HepG2 (cell line): ENCODE results near the gene FAM174C. TPM values are rescaled to one million over a fixed set of nuclear protein-coding genes. Genes with fewer than 3 reads are reported as not detected.

Experiments
- CREM ChIP-seq, 2 experiments: sonication (generic) in 1 of 2; formaldehyde crosslinking in 1 of 2; IDR thresholded peaks; 2 replicates each; pipeline versions ENCODE4 v1.4.0 to v1.6.1; 2016 to 2020; ENCODE audit warnings: antibody characterized with exemption in 1 of 2, mild to moderate bottlenecking in 1 of 2, missing genetic modification reagents in 1 of 2
- CTCF ChIP-seq: sonication (generic); formaldehyde crosslinking; IDR thresholded peaks from 2 replicates; pipeline ENCODE4 v1.5.0; 2020; ENCODE audit warnings: mild to moderate bottlenecking, missing genetic modification reagents, moderate library complexity
- E2F2 ChIP-seq: sonication (generic); formaldehyde crosslinking; IDR thresholded peaks from 2 replicates; pipeline ENCODE4 v1.4.0; 2020; ENCODE audit warnings: missing genetic modification reagents, borderline replicate concordance
- MED13 ChIP-seq: sonication (generic); formaldehyde crosslinking; IDR thresholded peaks from 2 replicates; pipeline ENCODE4 v1.5.0; 2020; ENCODE audit warnings: missing genetic modification reagents
- MEIS2 ChIP-seq: sonication (generic); formaldehyde crosslinking; IDR thresholded peaks from 2 replicates; pipeline ENCODE4 v1.9.0; 2021; ENCODE audit warnings: mild to moderate bottlenecking, missing genetic modification reagents
- MIXL1 ChIP-seq: IDR thresholded peaks from 2 replicates; pipeline ENCODE4 v1.6.1; 2016
- NCOA5 ChIP-seq: sonication (generic); formaldehyde crosslinking; IDR thresholded peaks from 2 replicates; pipeline ENCODE4 v1.4.0; 2020; ENCODE audit warnings: missing genetic modification reagents
- NR2F6 ChIP-seq, 2 experiments: IDR thresholded peaks; 2 replicates each; pipeline ENCODE4 v1.6.1; 2016; ENCODE audit warnings: antibody characterized with exemption in 1 of 2, mild to moderate bottlenecking in 1 of 2
- PHF5A ChIP-seq: IDR thresholded peaks from one replicate; pipeline ENCODE4 v1.6.1; 2018; ENCODE audit warnings: low read depth, missing genetic modification reagents; ENCODE audit not compliant: unreplicated experiment
- SATB2 ChIP-seq: sonication (generic); formaldehyde crosslinking; IDR thresholded peaks from 2 replicates; pipeline ENCODE4 v1.5.0; 2020; ENCODE audit warnings: missing genetic modification reagents
- ZBTB3 ChIP-seq: sonication (generic); formaldehyde crosslinking; IDR thresholded peaks from 2 replicates; pipeline ENCODE4 v1.4.0; 2020; ENCODE audit warnings: low read depth, mild to moderate bottlenecking, moderate library complexity, missing genetic modification reagents, borderline replicate concordance
- ZBTB7A ChIP-seq: sonication (generic); formaldehyde crosslinking; IDR thresholded peaks from 2 replicates; pipeline ENCODE4 v1.8.0; 2022; ENCODE audit warnings: mild to moderate bottlenecking, missing genetic modification reagents
- ZBTB7B ChIP-seq: sonication (generic); formaldehyde crosslinking; IDR thresholded peaks from 2 replicates; pipeline ENCODE4 v1.4.0; 2020; ENCODE audit warnings: missing genetic modification reagents
- ZNF296 ChIP-seq: sonication (generic); formaldehyde crosslinking; conservative IDR thresholded peaks from 2 replicates; pipeline ENCODE4 v1.5.0; 2020; ENCODE audit warnings: mild to moderate bottlenecking, missing genetic modification reagents
- ZNF431 ChIP-seq: sonication (generic); formaldehyde crosslinking; IDR thresholded peaks from 2 replicates; pipeline ENCODE4 v1.9.0; 2022; ENCODE audit warnings: missing genetic modification reagents, low read depth, mild to moderate bottlenecking, borderline replicate concordance
- polyA plus RNA-seq, 8 experiments: library from polyadenylated mRNA; depleted of rRNA in 3 of 8; stranded (reverse) in 7 of 8; unstranded in 1 of 8; fragments of >200 nt; fragmentation: Illumina TruSeq in 4 of 8; extraction: Trizol in 4 of 8; gene quantifications; 2 replicates each; pipeline versions ENCODE4 v1.2.1 to v1.2.3, GENCODE V29; 2011 to 2016; ENCODE audit warnings: low read depth in 4 of 8, missing spikeins in 1 of 8, mixed read lengths in 1 of 8; ENCODE audit not compliant: insufficient read depth in 1 of 8
- total RNA-seq, 5 experiments: library from RNA; depleted of rRNA; stranded (reverse); fragments of >200 nt; fragmentation: Illumina TruSeq; extraction: Trizol; gene quantifications; 2 replicates each; pipeline ENCODE4 v1.2.3, GENCODE V29; 2016; ENCODE audit warnings: low read depth in 1 of 5
- TF ChIP-seq, protein P1 (sequence below): IDR thresholded peaks from 2 replicates; pipeline ENCODE4 v1.6.1; 2012; ENCODE audit warnings: low read length, improper control_type of control experiment
- TF ChIP-seq, protein P2 (sequence below): sonication (generic); formaldehyde crosslinking; IDR thresholded peaks from 2 replicates; pipeline ENCODE4 v1.5.0; 2020; ENCODE audit warnings: missing genetic modification reagents
- TF ChIP-seq, protein P3 (sequence below): sonication (generic); formaldehyde crosslinking; IDR thresholded peaks from 2 replicates; pipeline ENCODE4 v1.8.1; 2023; ENCODE audit warnings: mild to moderate bottlenecking, inconsistent platforms, moderate library complexity, missing genetic modification reagents, borderline replicate concordance
- TF ChIP-seq, protein P4 (sequence below): sonication (generic); formaldehyde crosslinking; IDR thresholded peaks from 2 replicates; pipeline ENCODE4 v1.9.0; 2021; ENCODE audit warnings: missing genetic modification reagents, mild to moderate bottlenecking, borderline replicate concordance

The FAM174C gene
- total and polyA plus RNA-seq, 2 of the 13 experiments (the other 11 are each of a cell fraction or from before 2014, with no cell fraction given) = 19.5 to 31.3 TPM

GRCh38 chr19:1266916-1267476 is 8.3 kb upstream of the FAM174C start (continued):
- TF ChIP-seq, protein P1, sequence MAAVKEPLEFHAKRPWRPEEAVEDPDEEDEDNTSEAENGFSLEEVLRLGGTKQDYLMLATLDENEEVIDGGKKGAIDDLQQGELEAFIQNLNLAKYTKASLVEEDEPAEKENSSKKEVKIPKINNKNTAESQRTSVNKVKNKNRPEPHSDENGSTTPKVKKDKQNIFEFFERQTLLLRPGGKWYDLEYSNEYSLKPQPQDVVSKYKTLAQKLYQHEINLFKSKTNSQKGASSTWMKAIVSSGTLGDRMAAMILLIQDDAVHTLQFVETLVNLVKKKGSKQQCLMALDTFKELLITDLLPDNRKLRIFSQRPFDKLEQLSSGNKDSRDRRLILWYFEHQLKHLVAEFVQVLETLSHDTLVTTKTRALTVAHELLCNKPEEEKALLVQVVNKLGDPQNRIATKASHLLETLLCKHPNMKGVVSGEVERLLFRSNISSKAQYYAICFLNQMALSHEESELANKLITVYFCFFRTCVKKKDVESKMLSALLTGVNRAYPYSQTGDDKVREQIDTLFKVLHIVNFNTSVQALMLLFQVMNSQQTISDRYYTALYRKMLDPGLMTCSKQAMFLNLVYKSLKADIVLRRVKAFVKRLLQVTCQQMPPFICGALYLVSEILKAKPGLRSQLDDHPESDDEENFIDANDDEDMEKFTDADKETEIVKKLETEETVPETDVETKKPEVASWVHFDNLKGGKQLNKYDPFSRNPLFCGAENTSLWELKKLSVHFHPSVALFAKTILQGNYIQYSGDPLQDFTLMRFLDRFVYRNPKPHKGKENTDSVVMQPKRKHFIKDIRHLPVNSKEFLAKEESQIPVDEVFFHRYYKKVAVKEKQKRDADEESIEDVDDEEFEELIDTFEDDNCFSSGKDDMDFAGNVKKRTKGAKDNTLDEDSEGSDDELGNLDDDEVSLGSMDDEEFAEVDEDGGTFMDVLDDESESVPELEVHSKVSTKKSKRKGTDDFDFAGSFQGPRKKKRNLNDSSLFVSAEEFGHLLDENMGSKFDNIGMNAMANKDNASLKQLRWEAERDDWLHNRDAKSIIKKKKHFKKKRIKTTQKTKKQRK = no peak
- TF ChIP-seq, protein P2, sequence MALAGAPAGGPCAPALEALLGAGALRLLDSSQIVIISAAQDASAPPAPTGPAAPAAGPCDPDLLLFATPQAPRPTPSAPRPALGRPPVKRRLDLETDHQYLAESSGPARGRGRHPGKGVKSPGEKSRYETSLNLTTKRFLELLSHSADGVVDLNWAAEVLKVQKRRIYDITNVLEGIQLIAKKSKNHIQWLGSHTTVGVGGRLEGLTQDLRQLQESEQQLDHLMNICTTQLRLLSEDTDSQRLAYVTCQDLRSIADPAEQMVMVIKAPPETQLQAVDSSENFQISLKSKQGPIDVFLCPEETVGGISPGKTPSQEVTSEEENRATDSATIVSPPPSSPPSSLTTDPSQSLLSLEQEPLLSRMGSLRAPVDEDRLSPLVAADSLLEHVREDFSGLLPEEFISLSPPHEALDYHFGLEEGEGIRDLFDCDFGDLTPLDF (CRISPR knock-in tag) = no peak
- peak; percentile 47 for TF ChIP-seq MEIS2 (CRISPR knock-in tag)
- TF ChIP-seq NR2F6 (IDR thresholded peaks at IDR 0.05) = no peak
- TF ChIP-seq NR2F6 (CRISPR knock-in tag; IDR thresholded peaks at IDR 0.05) = no peak
- TF ChIP-seq ZBTB3 (CRISPR knock-in tag) = no peak
- no peak for TF ChIP-seq MED13 (CRISPR knock-in tag)
- peak; percentile 89 for TF ChIP-seq ZBTB7B (CRISPR knock-in tag)
- TF ChIP-seq SATB2 (CRISPR knock-in tag) = no peak
- no peak for TF ChIP-seq PHF5A (CRISPR knock-in tag)
- peak; percentile 92 for TF ChIP-seq CTCF (CRISPR knock-in tag)
- TF ChIP-seq, protein P3, sequence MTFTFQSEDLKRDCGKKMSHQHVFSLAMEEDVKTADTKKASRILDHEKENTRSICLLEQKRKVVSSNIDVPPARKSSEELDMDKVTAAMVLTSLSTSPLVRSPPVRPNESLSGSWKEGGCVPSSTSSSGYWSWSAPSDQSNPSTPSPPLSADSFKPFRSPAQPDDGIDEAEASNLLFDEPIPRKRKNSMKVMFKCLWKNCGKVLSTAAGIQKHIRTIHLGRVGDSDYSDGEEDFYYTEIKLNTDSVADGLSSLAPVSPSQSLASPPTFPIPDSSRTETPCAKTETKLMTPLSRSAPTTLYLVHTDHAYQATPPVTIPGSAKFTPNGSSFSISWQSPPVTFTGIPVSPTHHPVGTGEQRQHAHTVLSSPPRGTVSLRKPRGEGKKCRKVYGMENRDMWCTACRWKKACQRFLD (CRISPR knock-in tag) = no peak
- no peak for TF ChIP-seq NCOA5
- TF ChIP-seq, protein P4, sequence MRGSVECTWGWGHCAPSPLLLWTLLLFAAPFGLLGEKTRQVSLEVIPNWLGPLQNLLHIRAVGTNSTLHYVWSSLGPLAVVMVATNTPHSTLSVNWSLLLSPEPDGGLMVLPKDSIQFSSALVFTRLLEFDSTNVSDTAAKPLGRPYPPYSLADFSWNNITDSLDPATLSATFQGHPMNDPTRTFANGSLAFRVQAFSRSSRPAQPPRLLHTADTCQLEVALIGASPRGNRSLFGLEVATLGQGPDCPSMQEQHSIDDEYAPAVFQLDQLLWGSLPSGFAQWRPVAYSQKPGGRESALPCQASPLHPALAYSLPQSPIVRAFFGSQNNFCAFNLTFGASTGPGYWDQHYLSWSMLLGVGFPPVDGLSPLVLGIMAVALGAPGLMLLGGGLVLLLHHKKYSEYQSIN (CRISPR knock-in tag) = no peak
- TF ChIP-seq ZBTB7A (CRISPR knock-in tag) = peak; percentile 99
- 0 out of 2 replicates have a peak, but pooled peaks have one; percentile 23 for TF ChIP-seq ZNF296 (CRISPR knock-in tag)
- TF ChIP-seq E2F2 = no peak
- 0 out of 2 replicates have a peak, but pooled peaks have one; percentile 24 for TF ChIP-seq ZNF431
- no peak for TF ChIP-seq MIXL1 (CRISPR knock-in tag)
- no peak for TF ChIP-seq CREM (IDR thresholded peaks at IDR 0.05)
- no peak for TF ChIP-seq CREM (CRISPR knock-in tag; IDR thresholded peaks at IDR 0.05)
